Keratinocyte (primary cell): Measurements from ENCODE around the gene CRISPLD2.

Experiments used
- EZH2 ChIP-seq: IDR thresholded peaks from one replicate; pipeline ENCODE4 v1.6.1; 2012; ENCODE audit warnings: inconsistent platforms, mild to moderate bottlenecking, low read length, moderate library complexity
- TF ChIP-seq, protein P1 (sequence below), 3 experiments: IDR thresholded peaks in 1 of 3; conservative IDR thresholded peaks in 1 of 3; optimal IDR thresholded peaks in 1 of 3; 2 replicates in 2 of 3; 3 replicates in 1 of 3; pipeline versions ENCODE3 to v1.5.1; 2011; ENCODE audit warnings: low read length in 3 of 3, mild to moderate bottlenecking in 3 of 3, moderate library complexity in 2 of 3, control low read depth in 1 of 3, inconsistent platforms in 1 of 3; ENCODE audit not compliant: insufficient read depth in 2 of 3; ENCODE audit errors: extremely low read depth in 1 of 3

DNA sequence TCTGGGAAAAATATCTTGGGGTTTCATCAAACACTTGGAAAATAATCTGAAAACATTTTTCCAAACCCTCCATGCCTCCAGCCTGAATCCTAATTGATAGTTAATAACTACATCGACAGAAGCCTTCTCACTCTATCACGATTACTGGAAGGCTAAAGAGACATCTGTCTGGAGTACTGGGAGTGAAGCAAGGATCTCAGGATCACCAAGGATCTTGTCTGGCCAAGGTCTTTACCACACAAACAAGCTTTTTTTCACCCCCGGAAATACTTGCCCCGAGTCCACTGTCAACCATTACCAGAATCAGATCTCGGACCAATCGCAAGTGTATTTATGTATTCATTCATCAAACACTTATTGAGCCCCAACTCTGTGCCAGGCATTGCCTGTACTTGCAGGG, 28.3 kb upstream of the CRISPLD2 start:
- TF ChIP-seq, protein P1, sequence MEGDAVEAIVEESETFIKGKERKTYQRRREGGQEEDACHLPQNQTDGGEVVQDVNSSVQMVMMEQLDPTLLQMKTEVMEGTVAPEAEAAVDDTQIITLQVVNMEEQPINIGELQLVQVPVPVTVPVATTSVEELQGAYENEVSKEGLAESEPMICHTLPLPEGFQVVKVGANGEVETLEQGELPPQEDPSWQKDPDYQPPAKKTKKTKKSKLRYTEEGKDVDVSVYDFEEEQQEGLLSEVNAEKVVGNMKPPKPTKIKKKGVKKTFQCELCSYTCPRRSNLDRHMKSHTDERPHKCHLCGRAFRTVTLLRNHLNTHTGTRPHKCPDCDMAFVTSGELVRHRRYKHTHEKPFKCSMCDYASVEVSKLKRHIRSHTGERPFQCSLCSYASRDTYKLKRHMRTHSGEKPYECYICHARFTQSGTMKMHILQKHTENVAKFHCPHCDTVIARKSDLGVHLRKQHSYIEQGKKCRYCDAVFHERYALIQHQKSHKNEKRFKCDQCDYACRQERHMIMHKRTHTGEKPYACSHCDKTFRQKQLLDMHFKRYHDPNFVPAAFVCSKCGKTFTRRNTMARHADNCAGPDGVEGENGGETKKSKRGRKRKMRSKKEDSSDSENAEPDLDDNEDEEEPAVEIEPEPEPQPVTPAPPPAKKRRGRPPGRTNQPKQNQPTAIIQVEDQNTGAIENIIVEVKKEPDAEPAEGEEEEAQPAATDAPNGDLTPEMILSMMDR (optimal IDR thresholded peaks at IDR 0.05 in 1 of 3, IDR thresholded peaks at IDR 0.05 in 1 of 3, conservative IDR thresholded peaks at IDR 0.05 in 1 of 3; ENCODE audit: extremely low read depth in 1 of 3, insufficient read depth in 2 of 3, low read length in 3 of 3) = no peak
- no peak for TF ChIP-seq EZH2
